ENCODE results near the gene CD14.
"Not testable (repeated sequence)": the region's sequence is repeated elsewhere in the genome, so short reads cannot be mapped to it uniquely, and the experiment has no call there.

The CD14 gene

GRCh38 chr5:140633501-140633900, 526 bp upstream of the CD14 start:
- Histone ChIP-seq H3K9me3 (ENCODE audit: control insufficient read depth, low read length) (no peaks in the 10 kb centered on the region), H3K36me3 (ENCODE audit: control insufficient read depth, insufficient read depth, low read length, severe bottlenecking) (no peaks in the 10 kb centered on the region), H3K4me1 (ENCODE audit: control insufficient read depth, insufficient read depth, low read length) (peaks cover 32% of the 10 kb centered on the region), H3K9ac (ENCODE audit: low read length) (no peak overlapping the region), H3K27me3 (replicated peaks; ENCODE audit: control insufficient read depth, insufficient read depth, low read length) (no peaks in the 10 kb centered on the region), H3K4me3 (ENCODE audit: low read length) (peak overlapping the region; percentile 76)
- DNase-seq (ENCODE audit: low read depth): no peak

GRCh38 chr5:140632366-140633020, 482 bp downstream of the CD14 start:
- peak overlapping the region; percentile 76 for H3K4me3 ChIP-seq (ENCODE audit: low read length)
- peak; percentile 63 for DNase-seq (ENCODE audit: low read depth)

GRCh38 chr5:140631831-140632365, 1.1 kb downstream of the CD14 start:
- peaks cover 32% of the 10 kb centered on the region for H3K4me1 ChIP-seq (ENCODE audit: control insufficient read depth, insufficient read depth, low read length)
- H3K9me3 ChIP-seq (ENCODE audit: control insufficient read depth, low read length): peaks cover 12% of the 10 kb centered on the region
- peak overlapping the region; percentile 59 for H3K9ac ChIP-seq (ENCODE audit: low read length)
- no peaks in the 10 kb centered on the region for H3K27me3 ChIP-seq (replicated peaks; ENCODE audit: control insufficient read depth, insufficient read depth, low read length)
- peak overlapping the region; percentile 76 for H3K4me3 ChIP-seq (ENCODE audit: low read length)
- no peaks in the 10 kb centered on the region for H3K36me3 ChIP-seq (ENCODE audit: control insufficient read depth, insufficient read depth, low read length, severe bottlenecking)
- DNase-seq (ENCODE audit: low read depth): no peak

More at GRCh38 chr5:140632366-140633020, 482 bp downstream of the CD14 start:
- peaks cover 10% of the 10 kb centered on the region for H3K9me3 ChIP-seq (ENCODE audit: control insufficient read depth, low read length)
- H3K4me1 ChIP-seq (ENCODE audit: control insufficient read depth, insufficient read depth, low read length): peaks cover 32% of the 10 kb centered on the region
- H3K36me3 ChIP-seq (ENCODE audit: control insufficient read depth, insufficient read depth, low read length, severe bottlenecking): no peaks in the 10 kb centered on the region
- H3K27me3 ChIP-seq (replicated peaks; ENCODE audit: control insufficient read depth, insufficient read depth, low read length): no peaks in the 10 kb centered on the region
- H3K9ac ChIP-seq (ENCODE audit: low read length): peak overlapping the region; percentile 59

- H3K4me1 ChIP-seq (ENCODE audit: control insufficient read depth, insufficient read depth, low read length): peaks cover 32% of the 10 kb centered on the region
- no peak overlapping the region for H3K9ac ChIP-seq (ENCODE audit: low read length)
- peaks cover 12% of the 10 kb centered on the region for H3K9me3 ChIP-seq (ENCODE audit: control insufficient read depth, low read length)
- H3K27me3 ChIP-seq (replicated peaks; ENCODE audit: control insufficient read depth, insufficient read depth, low read length): no peaks in the 10 kb centered on the region
- no peak for DNase-seq (ENCODE audit: low read depth)
- H3K36me3 ChIP-seq (ENCODE audit: control insufficient read depth, insufficient read depth, low read length, severe bottlenecking): no peaks in the 10 kb centered on the region
- H3K4me3 ChIP-seq (ENCODE audit: low read length): no peak overlapping the region
These were observed 1.9 kb downstream of the CD14 start for GRCh38 chr5:140631036-140631417.

GRCh38 chr5:140630292-140631035, 2.5 kb downstream of the CD14 start:
- peak; percentile 18 for DNase-seq (ENCODE audit: low read depth)
- H3K9ac ChIP-seq (ENCODE audit: low read length): no peak overlapping the region
- no peaks in the 10 kb centered on the region for H3K36me3 ChIP-seq (ENCODE audit: control insufficient read depth, insufficient read depth, low read length, severe bottlenecking)
- peaks cover 12% of the 10 kb centered on the region for H3K9me3 ChIP-seq (ENCODE audit: control insufficient read depth, low read length)
- no peaks in the 10 kb centered on the region for H3K27me3 ChIP-seq (replicated peaks; ENCODE audit: control insufficient read depth, insufficient read depth, low read length)
- peaks cover 32% of the 10 kb centered on the region for H3K4me1 ChIP-seq (ENCODE audit: control insufficient read depth, insufficient read depth, low read length)
- no peak overlapping the region for H3K4me3 ChIP-seq (ENCODE audit: low read length)

- H3K36me3 ChIP-seq (ENCODE audit: control insufficient read depth, insufficient read depth, low read length, severe bottlenecking): no peaks in the 10 kb centered on the region
These were observed 4.3 kb downstream of the CD14 start for GRCh38 chr5:140628711-140629110.

GRCh38 chr5:140627972-140628371, 5.0 kb downstream of the CD14 start:
- Histone ChIP-seq H3K4me1 (ENCODE audit: control insufficient read depth, insufficient read depth, low read length) (peaks cover 22% of the 10 kb centered on the region), H3K4me3 (ENCODE audit: low read length) (no peak overlapping the region), H3K9ac (ENCODE audit: low read length) (no peak overlapping the region), H3K27me3 (replicated peaks; ENCODE audit: control insufficient read depth, insufficient read depth, low read length) (no peaks in the 10 kb centered on the region), H3K9me3 (ENCODE audit: control insufficient read depth, low read length) (peaks cover 12% of the 10 kb centered on the region), H3K36me3 (ENCODE audit: control insufficient read depth, insufficient read depth, low read length, severe bottlenecking) (no peaks in the 10 kb centered on the region)
- DNase-seq (ENCODE audit: low read depth): no peak

More at GRCh38 chr5:140628711-140629110, 4.3 kb downstream of the CD14 start:
- Histone ChIP-seq H3K9me3 (ENCODE audit: control insufficient read depth, low read length) (peaks cover 12% of the 10 kb centered on the region), H3K9ac (ENCODE audit: low read length) (no peak overlapping the region), H3K27me3 (replicated peaks; ENCODE audit: control insufficient read depth, insufficient read depth, low read length) (no peaks in the 10 kb centered on the region), H3K4me3 (ENCODE audit: low read length) (no peak overlapping the region), H3K4me1 (ENCODE audit: control insufficient read depth, insufficient read depth, low read length) (peaks cover 28% of the 10 kb centered on the region)
- DNase-seq (ENCODE audit: low read depth): no peak

- not testable (repeated sequence) for H3K4me1 ChIP-seq (ENCODE audit: control insufficient read depth, insufficient read depth, low read length); DNase-seq (ENCODE audit: low read depth); H3K27me3 ChIP-seq (replicated peaks; ENCODE audit: control insufficient read depth, insufficient read depth, low read length); H3K9ac ChIP-seq (ENCODE audit: low read length); H3K4me3 ChIP-seq (ENCODE audit: low read length); H3K36me3 ChIP-seq (ENCODE audit: control insufficient read depth, insufficient read depth, low read length, severe bottlenecking)
- H3K9me3 ChIP-seq (ENCODE audit: control insufficient read depth, low read length): peaks cover 12% of the 10 kb centered on the region
These were observed 8.1 kb downstream of the CD14 start for GRCh38 chr5:140624886-140625285.

- not testable (repeated sequence) for H3K27me3 ChIP-seq (replicated peaks; ENCODE audit: control insufficient read depth, insufficient read depth, low read length); DNase-seq (ENCODE audit: low read depth); H3K36me3 ChIP-seq (ENCODE audit: control insufficient read depth, insufficient read depth, low read length, severe bottlenecking); H3K9ac ChIP-seq (ENCODE audit: low read length); H3K4me3 ChIP-seq (ENCODE audit: low read length); H3K4me1 ChIP-seq (ENCODE audit: control insufficient read depth, insufficient read depth, low read length)
- peaks cover 11% of the 10 kb centered on the region for H3K9me3 ChIP-seq (ENCODE audit: control insufficient read depth, low read length)
These were observed 9.9 kb downstream of the CD14 start for GRCh38 chr5:140623061-140623460.

GRCh38 chr5:140622301-140622700, 10.7 kb downstream of the CD14 start:
- no peak overlapping the region for H3K9ac ChIP-seq (ENCODE audit: low read length)
- H3K9me3 ChIP-seq (ENCODE audit: control insufficient read depth, low read length): peaks cover 3% of the 10 kb centered on the region
- no peaks in the 10 kb centered on the region for H3K36me3 ChIP-seq (ENCODE audit: control insufficient read depth, insufficient read depth, low read length, severe bottlenecking)
- H3K27me3 ChIP-seq (replicated peaks; ENCODE audit: control insufficient read depth, insufficient read depth, low read length): peaks cover 7% of the 10 kb centered on the region
- H3K4me3 ChIP-seq (ENCODE audit: low read length): no peak overlapping the region
- H3K4me1 ChIP-seq (ENCODE audit: control insufficient read depth, insufficient read depth, low read length): no peaks in the 10 kb centered on the region
- DNase-seq (ENCODE audit: low read depth): no peak

GRCh38 chr5:140611020-140611521, 21.9 kb downstream of the CD14 start:
- no peak for DNase-seq (ENCODE audit: low read depth)
- no peaks in the 10 kb centered on the region for H3K27me3 ChIP-seq (replicated peaks; ENCODE audit: control insufficient read depth, insufficient read depth, low read length)
- H3K9me3 ChIP-seq (ENCODE audit: control insufficient read depth, low read length): no peaks in the 10 kb centered on the region
- H3K4me3 ChIP-seq (ENCODE audit: low read length): no peak overlapping the region
- H3K36me3 ChIP-seq (ENCODE audit: control insufficient read depth, insufficient read depth, low read length, severe bottlenecking): no peaks in the 10 kb centered on the region
- H3K9ac ChIP-seq (ENCODE audit: low read length): peak overlapping the region; percentile 33
- peaks cover 28% of the 10 kb centered on the region for H3K4me1 ChIP-seq (ENCODE audit: control insufficient read depth, insufficient read depth, low read length)
